OCI-LY1 (cell line): ENCODE measurements around the gene MYL3.

Experiments
- H2AFZ ChIP-seq: fragments of 200-600 bp; sonication (generic), shearing (Covaris generic); 2 replicates; pipeline ENCODE4 v1.6.0; 2014; ENCODE audit warnings: antibody characterized with exemption, mild to moderate bottlenecking, low read length
- H3F3A ChIP-seq: fragments of 200-600 bp; sonication (generic), shearing (Covaris generic); 2 replicates; pipeline ENCODE4 v1.6.0; 2014; ENCODE audit warnings: mild to moderate bottlenecking, antibody characterized with exemption, low read length, moderate library complexity; ENCODE audit not compliant: insufficient read depth
- H3K27ac ChIP-seq: fragments of 200-600 bp; sonication (generic); 2 replicates; pipeline ENCODE4 v1.5.1; 2014; ENCODE audit warnings: low read length, mixed run types, mild to moderate bottlenecking, low read depth; ENCODE audit not compliant: poor library complexity, severe bottlenecking
- H3K27me3 ChIP-seq: fragments of 200-600 bp; sonication (generic); 2 replicates; pipeline ENCODE4 v1.6.0; 2014; ENCODE audit warnings: antibody characterized with exemption, mild to moderate bottlenecking, low read length, moderate library complexity; ENCODE audit not compliant: insufficient read depth
- H3K36me3 ChIP-seq: fragments of 200-600 bp; sonication (generic); 2 replicates; pipeline ENCODE4 v1.6.1; 2014; ENCODE audit warnings: mild to moderate bottlenecking, antibody characterized with exemption, low read length, moderate library complexity, mixed read lengths; ENCODE audit not compliant: insufficient read depth
- H3K4me1 ChIP-seq: fragments of 200-600 bp; sonication (generic); 2 replicates; pipeline ENCODE4 v1.5.1; 2014; ENCODE audit warnings: mild to moderate bottlenecking, low read length, moderate library complexity; ENCODE audit not compliant: insufficient read depth, severe bottlenecking
- H3K4me2 ChIP-seq: fragments of 200-600 bp; sonication (generic), shearing (Covaris generic); 2 replicates; pipeline ENCODE4 v1.6.1; 2014; ENCODE audit warnings: low read length
- H3K4me3 ChIP-seq: fragments of 200-600 bp; sonication (generic); 2 replicates; pipeline ENCODE4 v1.5.1; 2014; ENCODE audit warnings: low read length, low read depth, mild to moderate bottlenecking, mixed read lengths; ENCODE audit not compliant: poor library complexity, severe bottlenecking
- H3K79me2 ChIP-seq: fragments of 200-600 bp; shearing (Covaris generic); 2 replicates; pipeline ENCODE4 v1.6.1; 2016; ENCODE audit warnings: mixed run types, low read length, mixed read lengths; ENCODE audit not compliant: insufficient read depth
- H3K9ac ChIP-seq: fragments of 200-600 bp; sonication (generic), shearing (Covaris generic); 2 replicates; pipeline ENCODE4 v1.6.1; 2014; ENCODE audit warnings: mild to moderate bottlenecking, low read length, mixed read lengths
- H3K9me2 ChIP-seq: fragments of 200-600 bp; sonication (generic), shearing (Covaris generic); 2 replicates; pipeline ENCODE4 v1.6.1; 2014; ENCODE audit warnings: low read depth, mild to moderate bottlenecking, low read length, mixed read lengths
- H3K9me3 ChIP-seq: fragments of 200-600 bp; shearing (Covaris generic); 2 replicates; pipeline ENCODE4 v1.6.1; 2014; ENCODE audit warnings: low read length, mixed read lengths
- H4K20me1 ChIP-seq: fragments of 200-600 bp; sonication (generic), shearing (Covaris generic); 2 replicates; pipeline ENCODE4 v1.6.0; 2016; ENCODE audit warnings: mild to moderate bottlenecking, low read length; ENCODE audit not compliant: insufficient read depth
- EZH2 ChIP-seq: fragments of 200-600 bp; sonication (generic), shearing (Covaris generic); IDR thresholded peaks from 2 replicates; pipeline ENCODE4 v1.8.0; 2017; ENCODE audit warnings: borderline replicate concordance, mixed run types, mild to moderate bottlenecking, antibody characterized with exemption, low read length, moderate library complexity, mixed read lengths
- TF ChIP-seq, protein P1 (sequence below): fragments of 200-600 bp; sonication (generic), shearing (Covaris generic); IDR thresholded peaks from 2 replicates; pipeline ENCODE4 v1.5.1; 2017; ENCODE audit warnings: mild to moderate bottlenecking, antibody characterized with exemption, low read length, moderate library complexity, mixed read lengths

The MYL3 gene

DNA sequence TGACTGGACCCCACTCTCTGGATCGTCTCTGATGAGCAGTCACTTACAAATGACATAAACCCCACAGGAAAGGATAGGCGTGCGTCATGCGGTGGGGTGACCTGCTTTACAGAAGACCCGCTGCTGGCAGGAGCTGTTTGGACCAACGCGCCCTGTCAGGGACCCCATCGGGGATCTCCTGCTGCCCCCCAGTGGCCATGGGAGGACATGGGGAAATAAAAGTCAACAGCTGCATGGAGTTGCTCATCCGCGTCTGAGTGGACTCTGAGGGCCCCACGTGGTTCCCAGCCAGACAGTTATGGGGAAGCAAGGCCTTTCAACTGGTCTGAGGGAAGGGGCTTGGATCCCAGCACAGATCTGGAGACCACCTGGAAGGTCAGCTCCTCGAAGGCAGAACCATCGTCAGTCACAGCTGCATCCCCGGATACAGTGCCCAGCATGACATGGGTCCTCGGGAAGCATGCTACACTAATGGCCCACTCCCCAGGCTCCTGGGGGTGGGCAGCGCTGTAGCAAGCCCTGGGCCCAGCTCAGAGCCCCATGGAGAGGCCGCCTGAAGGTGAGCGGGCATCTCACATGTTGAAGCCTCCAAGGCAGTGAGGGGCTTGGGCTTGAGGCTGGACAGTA lies 46.4 kb upstream of the MYL3 start:
- Histone ChIP-seq H3K9me2 (no peaks in the 10 kb centered on the region), H3K36me3 (peaks cover 4% of the 10 kb centered on the region; the same call in 1 of the 2 replicates), H4K20me1 (no peaks in the 10 kb centered on the region), H2AFZ (no peak overlapping the region), H3K4me3 (no peak overlapping the region), H3K79me2 (no peaks in the 10 kb centered on the region), H3K9ac (no peak overlapping the region), H3K4me2 (peak overlapping the region; percentile 22; the same call in 1 of the 2 replicates), H3K9me3 (no peaks in the 10 kb centered on the region), H3K27ac (no peak overlapping the region), H3K4me1 (peaks cover 4% of the 10 kb centered on the region), H3F3A (no peaks in the 10 kb centered on the region), H3K27me3 (no peaks in the 10 kb centered on the region)
- no peak for TF ChIP-seq EZH2
- TF ChIP-seq, protein P1, sequence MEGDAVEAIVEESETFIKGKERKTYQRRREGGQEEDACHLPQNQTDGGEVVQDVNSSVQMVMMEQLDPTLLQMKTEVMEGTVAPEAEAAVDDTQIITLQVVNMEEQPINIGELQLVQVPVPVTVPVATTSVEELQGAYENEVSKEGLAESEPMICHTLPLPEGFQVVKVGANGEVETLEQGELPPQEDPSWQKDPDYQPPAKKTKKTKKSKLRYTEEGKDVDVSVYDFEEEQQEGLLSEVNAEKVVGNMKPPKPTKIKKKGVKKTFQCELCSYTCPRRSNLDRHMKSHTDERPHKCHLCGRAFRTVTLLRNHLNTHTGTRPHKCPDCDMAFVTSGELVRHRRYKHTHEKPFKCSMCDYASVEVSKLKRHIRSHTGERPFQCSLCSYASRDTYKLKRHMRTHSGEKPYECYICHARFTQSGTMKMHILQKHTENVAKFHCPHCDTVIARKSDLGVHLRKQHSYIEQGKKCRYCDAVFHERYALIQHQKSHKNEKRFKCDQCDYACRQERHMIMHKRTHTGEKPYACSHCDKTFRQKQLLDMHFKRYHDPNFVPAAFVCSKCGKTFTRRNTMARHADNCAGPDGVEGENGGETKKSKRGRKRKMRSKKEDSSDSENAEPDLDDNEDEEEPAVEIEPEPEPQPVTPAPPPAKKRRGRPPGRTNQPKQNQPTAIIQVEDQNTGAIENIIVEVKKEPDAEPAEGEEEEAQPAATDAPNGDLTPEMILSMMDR, result peak; percentile 74

DNA sequence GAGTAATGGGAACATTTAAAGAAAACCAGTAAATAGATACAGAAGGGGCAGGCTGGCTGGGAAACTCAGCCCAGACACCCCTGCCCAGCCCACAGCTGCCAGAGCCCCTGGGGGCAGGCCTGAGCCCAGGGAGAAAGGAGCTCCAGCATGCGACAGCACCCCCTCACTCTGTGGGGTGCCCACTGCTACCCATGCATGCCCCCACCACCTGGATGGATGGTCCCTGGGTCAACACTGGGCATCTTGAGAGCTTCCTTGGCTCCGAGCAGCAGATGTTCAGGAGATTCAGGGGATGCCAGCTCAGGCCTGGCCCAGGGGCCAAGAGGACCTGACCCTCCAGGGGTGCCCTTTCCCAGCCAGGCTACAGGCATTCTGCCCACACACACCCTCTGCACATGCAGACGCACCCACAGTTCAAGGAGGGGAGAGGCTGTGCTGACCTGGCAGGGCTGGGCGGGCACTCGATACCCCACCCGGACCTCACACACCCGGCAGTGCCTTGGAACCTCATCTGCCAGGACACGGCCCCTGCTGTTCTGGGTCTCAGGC lies 45.8 kb upstream of the MYL3 start:
- no peaks in the 10 kb centered on the region for H3F3A ChIP-seq
- TF ChIP-seq, protein P1, result no peak
- no peak for TF ChIP-seq EZH2
- 0 out of 2 replicates have a peak, but pooled peaks cover 4% of the 10 kb centered on the region for H3K36me3 ChIP-seq
- no peaks in the 10 kb centered on the region for H3K9me2 ChIP-seq
- H3K27ac ChIP-seq, result no peak overlapping the region
- H3K9ac ChIP-seq, result no peak overlapping the region
- H3K4me3 ChIP-seq, result no peak overlapping the region
- no peak overlapping the region for H3K4me2 ChIP-seq
- no peaks in the 10 kb centered on the region; the same call in 1 of the 2 replicates for H3K27me3 ChIP-seq
- H3K9me3 ChIP-seq, result no peaks in the 10 kb centered on the region
- H2AFZ ChIP-seq, result no peak overlapping the region
- H4K20me1 ChIP-seq, result no peaks in the 10 kb centered on the region
- H3K4me1 ChIP-seq, result peaks cover 4% of the 10 kb centered on the region
- H3K79me2 ChIP-seq, result no peaks in the 10 kb centered on the region

DNA sequence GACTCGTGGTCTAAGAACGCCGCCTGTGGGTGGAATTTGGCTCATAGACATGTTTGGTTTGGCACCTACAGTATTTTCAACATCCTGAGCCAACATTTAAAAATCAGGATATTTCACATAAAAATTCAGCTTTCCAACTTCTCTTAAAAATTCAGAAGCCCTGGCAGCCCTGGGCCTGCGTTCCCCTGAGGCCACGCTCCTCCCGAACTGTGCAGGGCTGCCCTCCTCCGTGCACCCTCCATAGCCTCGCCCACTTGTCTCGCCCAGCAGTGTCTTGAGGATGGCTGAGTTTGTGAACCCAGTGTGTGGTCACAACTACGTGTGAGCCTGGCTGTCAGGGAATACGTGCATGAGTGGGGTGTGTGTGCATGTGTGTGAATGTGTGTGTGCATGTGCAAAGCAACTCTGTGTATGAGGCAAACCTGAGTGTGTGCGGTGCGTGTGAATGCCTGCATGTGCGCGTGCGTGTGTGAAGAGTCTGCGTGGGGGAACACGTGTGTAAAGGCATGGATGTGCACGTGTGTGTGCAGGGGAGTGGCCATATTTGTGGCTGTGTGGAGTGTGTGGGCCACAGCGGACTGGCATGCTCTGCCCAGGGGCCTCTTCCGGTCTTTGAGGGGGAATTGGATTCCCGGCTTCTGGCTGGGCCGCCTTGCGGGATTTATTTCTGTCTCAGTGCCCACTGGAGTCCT lies 45.2 kb upstream of the MYL3 start:
- Histone ChIP-seq H3K9ac (no peak overlapping the region), H3K27me3 (no peaks in the 10 kb centered on the region; the same call in 1 of the 2 replicates), H3F3A (no peaks in the 10 kb centered on the region), H4K20me1 (no peaks in the 10 kb centered on the region), H3K36me3 (no peaks in the 10 kb centered on the region), H3K4me2 (no peak overlapping the region), H3K27ac (no peak overlapping the region), H3K4me1 (peaks cover 4% of the 10 kb centered on the region), H3K9me3 (no peaks in the 10 kb centered on the region), H3K4me3 (no peak overlapping the region), H2AFZ (no peak overlapping the region), H3K9me2 (no peaks in the 10 kb centered on the region), H3K79me2 (no peaks in the 10 kb centered on the region)
- TF ChIP-seq EZH2, result no peak
- TF ChIP-seq, protein P1, result peak; percentile 46
